NCI-H446 treated with DMSO at 0.1 percent for 48 hours (cell line): ENCODE measurements around the gene ACTN4.

Source experiments
- DNase-seq: peaks from one replicate; lab custom pipeline; 2025; lab: John Stamatoyannopoulos, UW

Gene ACTN4

DNA sequence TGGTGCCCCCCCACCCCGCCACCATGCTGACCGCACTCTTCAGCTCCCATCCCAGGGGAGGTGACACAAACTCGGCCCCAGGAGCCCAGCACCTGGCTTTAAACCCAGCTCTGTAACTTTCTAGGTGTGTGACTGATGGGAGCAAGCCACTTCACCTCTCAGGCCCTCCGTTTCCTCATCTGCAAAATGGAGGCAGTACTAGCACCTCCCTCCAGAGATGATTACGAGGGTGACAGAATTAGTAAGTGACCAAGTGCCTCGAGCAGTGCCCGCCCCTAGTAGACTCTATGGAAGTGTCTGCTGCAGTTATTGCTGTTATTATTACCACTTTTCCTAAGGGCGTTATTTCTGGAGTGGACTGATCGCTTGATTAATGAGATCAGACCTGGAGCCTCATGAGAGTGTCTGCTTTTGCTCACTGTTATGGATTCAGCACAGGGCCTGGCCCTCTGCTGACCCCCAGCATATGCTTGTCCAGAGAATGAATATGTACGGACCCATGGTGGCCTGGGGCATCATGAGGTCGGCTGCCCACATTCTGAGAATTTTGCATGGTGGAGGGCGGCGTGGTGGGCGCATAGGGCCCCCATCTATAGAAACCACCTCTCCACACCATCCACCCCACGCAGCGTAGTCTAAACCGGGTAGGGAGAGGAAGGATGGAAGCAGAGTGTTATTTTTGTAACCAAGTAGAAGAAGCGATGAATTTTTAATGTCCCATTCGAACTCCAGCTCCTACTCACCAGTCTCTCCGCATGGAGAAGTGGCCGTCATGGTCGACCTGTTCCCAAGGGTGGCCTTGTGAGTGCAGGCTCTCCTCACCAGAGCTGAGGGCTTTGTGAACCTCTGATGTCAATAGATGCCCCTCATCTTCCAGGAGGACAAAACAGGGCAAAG is 48.6 kb downstream of the ACTN4 start:
- no peak for DNase-seq

DNA sequence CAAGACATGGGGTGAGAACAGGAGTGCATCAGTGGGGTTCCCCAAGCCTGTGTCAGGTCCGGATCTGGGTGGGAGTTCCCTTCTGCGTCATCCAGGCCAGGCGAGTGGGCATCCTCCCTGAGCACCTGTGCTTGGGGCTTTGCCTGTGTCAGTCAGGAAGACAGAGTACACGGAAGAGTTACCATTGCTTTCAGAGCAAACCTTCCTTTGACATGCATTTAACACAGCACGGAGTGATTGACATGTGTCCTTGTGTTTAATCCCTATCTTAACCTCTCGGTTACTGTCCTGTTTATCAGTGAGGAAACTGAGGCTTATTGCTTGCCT is 49.2 kb downstream of the ACTN4 start:
- DNase-seq = no peak

DNA sequence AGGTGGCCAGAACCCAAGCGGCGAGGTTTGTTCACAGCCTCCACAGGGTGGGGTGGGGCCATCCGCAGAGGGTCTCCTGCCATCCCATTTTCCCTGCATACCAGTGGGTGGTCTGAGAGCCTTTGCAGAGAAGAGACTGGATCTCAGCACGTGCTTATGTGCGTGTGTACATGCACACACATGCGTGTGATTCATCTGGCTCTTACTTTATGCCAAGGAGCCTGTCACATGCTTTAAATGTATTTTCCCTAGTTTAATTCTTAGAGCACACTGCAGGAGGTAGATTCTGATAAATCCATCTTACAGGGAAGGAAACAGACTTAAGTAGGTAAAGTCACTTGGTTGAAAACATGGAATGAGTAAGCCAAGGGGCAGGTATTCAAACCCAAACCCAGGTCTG is 49.7 kb downstream of the ACTN4 start:
- no peak for DNase-seq

DNA sequence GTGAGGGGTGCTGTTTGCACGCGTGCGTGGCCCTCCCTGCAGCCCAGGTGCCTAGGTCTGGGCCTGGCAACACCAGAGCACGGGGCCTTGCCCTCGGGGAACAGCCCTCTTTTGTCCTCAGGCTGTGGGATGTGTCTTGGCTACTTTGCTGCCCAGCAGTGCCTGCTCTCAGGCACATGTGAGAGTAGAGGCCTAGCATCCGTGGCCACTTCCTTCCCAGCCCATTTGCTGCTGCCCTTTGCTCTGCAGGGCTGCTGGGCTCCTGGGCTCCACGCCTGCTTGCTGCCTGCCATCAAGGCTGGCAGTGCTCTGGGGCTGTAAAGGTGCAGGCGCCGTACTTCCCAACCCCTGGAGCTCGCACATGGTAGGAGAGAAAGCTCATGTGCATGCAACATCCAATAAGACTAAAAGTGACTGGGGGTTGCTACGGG is 50.2 kb downstream of the ACTN4 start:
- DNase-seq = no peak

DNA sequence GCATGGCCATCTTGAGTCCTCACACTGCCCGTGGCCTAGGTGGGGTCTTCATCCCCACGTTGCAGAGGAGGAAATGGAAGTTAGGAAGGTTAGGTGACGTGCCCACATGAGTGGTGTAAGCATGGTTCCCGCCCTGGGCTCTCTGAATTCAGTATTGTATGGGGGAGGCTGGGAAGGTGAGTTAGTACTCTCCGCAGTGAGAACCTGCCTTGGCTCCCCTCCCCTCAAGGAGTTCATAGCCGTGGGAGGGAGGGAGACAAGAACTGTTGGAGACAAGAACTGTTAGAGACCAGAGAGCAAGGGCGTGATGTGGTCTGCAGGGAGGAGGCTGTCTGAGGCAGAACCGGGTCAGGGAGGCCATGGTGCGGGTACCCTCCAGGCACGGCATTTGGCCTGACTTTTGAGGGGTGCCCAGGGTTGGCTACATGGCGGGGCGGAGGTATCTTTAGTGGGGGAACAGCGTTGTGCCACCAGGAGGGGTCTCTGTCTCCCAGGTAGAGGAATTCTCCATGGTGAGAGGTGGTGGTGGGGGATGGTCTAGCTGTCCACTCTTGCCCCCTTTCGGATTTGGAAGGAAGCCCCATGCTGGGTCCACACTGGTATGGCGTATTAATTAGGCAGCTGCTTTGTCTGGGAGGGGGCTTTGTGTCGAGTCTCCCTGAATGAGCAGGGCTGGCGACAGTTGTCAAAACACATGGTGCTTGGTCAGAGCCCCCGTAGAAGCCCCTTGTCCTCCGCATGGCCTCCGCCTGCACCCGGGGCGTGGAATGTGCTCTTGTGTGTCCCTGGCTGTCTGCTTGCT is 51.0 kb downstream of the ACTN4 start:
- DNase-seq = no peak

DNA sequence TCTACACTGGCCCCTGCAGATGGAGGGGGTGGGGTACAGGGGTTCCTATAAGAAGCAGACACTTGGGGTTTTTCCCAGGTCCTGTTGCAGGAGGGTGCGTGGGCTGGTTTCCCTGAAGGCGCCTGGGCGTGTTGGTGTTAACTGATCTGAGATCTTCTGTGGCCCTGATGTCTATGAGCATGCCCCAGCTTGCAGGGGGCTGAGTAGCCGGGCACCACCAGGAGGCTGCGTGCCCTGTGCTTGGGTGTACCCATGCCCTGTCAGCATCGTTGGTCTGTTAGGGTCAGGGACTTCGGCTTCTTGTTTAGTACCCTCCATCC is 51.5 kb downstream of the ACTN4 start:
- no peak for DNase-seq

DNA sequence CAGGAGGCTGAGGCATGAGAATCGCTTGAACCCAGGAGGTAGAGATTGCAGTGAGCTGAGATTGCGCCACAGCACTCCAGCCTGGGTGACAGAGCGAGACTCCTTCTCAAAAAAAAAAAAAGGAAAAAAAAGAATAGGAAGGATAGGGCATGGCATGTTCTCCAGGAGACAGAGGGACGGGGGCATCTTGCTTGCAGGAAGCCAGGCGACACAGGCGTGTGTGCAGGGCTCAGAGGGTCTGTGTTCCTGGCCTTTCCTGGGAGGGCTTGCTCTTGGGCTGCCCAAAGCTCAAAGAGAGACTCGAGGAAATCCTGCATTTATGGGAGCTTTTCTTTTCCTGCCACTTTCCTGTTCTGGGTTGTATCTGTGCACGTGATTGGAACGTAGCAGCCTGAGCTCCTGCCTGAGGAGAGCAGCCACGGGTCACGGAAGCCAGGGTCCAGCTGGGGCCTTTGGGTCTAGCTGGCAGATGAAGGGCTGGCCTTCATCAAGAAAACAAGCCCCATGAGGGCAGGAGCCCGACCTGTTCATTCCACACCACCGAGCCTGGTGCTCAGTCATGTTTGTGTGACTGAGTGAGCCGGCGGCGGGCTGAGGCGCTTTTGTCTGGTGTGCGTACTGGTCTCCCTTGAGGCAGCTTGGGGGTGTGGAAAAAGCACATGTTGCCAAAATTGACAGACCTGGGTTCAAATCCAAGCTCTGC is 52.3 kb downstream of the ACTN4 start:
- DNase-seq = no peak

DNA sequence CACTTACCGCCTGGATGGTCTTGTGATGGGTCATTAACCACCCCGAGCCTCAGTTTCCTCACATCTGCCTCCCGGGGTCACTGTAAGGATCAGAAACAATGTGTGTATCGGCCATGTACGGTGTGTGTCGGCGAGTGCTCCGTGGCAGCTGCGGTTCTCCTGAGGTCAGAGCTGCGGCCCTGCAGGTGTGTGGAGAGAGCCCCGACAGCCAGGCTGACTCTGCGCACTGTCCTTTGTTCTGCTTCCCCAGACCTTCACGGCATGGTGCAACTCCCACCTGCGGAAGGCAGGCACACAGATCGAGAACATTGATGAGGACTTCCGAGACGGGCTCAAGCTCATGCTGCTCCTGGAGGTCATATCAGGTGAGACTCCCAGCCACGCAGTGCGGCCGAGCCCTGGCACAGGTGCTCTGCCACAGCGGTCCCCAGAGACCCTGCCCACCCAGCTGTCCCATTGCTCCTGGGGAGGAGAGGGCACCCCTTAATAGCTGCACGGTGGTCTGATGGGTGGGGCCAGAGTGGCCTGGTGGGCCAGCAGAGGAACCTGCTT is 53.0 kb downstream of the ACTN4 start:
- DNase-seq = no peak

DNA sequence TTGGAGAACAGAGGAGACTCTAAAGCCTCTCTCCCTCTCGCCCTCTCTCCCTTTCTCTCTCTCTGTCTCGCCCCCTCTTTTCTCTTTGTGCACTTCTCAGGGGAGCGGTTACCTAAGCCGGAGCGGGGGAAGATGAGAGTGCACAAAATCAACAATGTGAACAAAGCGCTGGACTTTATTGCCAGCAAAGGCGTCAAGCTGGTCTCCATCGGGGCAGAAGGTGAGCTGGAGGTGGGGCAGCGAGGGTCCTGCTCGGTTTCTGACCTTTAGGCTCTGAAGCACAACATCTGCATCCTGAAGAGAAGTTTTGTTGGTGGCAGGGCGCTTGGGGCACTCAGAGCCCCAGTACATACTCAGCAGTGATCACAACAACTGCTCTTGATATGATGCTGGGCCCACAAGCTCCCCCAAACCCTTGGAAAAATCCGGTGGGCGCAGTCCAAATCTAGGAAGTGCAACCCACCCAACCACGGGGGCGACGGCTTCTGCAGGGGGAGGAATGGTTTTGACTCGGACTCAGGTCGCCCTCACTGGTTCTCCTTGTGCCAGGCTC is 53.5 kb downstream of the ACTN4 start:
- no peak for DNase-seq

DNA sequence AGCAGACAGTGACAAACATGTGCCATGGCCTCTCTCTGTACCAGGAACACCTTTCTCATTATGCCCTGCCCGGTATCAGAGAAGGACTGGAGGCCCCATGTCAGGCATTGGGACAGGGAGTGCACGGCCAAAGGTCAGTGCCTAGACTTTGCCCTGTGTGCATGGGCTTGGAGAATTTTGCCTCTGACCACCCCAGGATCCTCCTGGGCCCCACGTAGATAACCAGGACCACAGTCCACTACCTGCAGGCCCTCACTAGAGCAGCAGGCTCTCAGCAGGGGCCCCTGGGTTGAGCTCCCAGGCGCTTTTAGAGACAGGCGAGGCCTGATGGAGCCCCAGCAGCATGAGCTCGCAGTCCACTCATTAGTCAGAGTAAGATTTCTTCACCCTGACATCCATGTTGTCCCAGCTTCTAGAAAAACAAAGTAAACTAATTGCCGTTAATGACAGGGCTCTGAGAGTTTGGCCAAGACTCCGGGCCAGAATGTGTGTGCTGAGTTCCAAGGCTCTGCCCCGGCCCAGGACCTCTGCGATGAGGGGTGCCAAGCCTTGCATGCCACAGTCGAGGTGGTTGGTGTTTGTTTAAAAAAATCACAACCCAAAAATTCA is 54.1 kb downstream of the ACTN4 start:
- no peak for DNase-seq

DNA sequence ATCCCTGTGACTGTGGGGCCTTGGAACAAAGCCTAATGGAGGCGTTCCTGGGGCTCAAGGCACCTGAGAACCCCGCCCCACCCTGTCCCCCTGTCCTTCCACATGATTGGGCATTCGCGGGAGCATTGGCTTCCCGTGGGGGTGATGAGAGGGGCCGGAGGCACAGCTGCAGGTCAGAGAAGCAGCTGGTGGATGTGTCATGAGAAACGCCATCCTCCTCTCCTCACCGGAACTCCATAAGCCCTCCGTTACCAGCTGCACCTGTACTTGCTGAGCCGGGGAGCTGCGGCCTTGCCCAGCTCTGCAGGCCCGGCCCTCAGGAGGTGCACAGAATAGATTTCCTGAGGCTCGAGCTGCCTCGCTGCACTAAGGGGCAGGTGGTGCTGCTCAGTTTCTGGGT is 54.8 kb downstream of the ACTN4 start:
- DNase-seq = no peak

DNA sequence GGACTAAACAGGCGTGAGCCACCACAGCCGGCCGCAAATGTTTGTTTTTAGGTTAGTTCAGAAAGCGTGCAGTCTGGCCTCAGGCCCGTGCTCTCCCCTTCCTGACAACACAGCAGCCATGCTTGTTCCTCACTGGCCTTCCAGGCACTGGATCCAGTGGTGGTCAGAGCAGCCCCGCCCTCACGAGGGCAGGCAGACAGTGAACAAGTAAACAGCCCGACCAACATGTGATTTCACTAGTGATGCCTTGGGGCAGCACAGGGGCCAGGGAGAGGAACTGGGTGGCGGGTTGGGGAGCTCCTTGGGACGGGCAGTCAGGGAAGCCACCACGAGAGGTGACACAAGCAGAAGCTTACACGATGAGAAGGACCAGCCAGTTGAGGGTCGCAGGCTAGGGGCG is 56.1 kb downstream of the ACTN4 start:
- no peak for DNase-seq

DNA sequence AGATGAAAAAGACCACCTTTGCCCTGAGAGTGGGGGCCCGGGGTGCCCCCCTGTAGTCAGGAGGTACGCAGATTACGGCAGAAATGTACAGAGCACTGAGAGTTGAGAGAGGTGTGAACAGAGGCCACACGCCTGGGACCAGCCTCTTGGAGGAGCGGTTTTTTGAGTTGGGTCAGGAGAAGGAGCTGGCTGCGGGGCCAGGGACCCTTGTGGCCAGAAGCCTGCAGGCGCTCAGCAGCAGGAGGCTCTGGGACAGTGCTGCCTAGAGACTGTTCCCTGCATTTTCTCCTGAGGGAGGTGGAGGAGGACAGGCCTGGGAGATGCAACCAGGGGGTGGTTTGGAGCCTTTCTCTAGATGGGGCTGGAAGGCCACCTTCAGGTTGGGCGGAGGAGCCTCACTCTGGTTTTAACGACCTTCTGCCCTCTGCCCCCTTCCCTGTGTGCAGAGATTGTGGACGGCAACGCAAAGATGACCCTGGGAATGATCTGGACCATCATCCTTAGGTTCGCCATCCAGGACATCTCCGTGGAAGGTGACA is 57.1 kb downstream of the ACTN4 start:
- no peak for DNase-seq

DNA sequence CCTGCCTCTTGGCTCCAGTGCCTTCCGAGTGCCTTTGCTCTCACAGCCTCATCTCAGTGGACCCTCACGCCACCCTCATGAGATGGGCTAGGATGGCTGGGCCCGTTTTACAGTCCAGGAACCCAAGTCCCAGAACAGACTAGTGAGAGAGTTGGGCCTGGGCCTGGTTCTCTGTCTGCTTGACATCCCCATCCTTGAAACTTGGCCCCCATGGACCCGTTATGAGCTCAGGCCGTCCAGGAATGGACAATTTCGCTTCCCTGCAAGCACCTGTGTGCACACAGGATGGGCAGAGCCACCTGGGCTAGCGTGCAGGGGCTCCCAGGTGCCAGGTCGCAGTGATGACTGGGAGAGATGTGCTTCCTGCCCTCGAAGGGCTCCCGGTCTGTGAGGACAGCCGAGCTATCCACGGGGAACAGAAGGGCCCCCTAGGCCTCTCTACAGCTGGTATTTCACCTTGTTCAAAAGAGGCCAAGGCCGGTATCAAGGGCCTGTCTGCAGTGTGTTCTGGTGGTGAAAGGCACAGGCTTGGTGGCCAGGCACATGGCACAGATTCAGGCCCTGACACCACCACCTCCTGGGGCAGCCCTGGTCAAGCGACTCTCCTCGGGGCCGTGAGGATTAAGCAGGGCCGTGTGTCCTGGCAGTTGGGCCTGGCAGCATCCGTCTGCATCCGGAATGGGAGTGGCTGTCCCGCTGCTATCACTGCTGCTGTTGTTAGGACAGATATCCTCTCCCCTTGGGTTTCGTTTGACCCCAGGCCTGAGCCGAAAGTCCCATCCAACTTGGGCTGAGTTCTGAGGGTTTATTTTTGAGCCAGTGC is 58.0 kb downstream of the ACTN4 start:
- DNase-seq = no peak

DNA sequence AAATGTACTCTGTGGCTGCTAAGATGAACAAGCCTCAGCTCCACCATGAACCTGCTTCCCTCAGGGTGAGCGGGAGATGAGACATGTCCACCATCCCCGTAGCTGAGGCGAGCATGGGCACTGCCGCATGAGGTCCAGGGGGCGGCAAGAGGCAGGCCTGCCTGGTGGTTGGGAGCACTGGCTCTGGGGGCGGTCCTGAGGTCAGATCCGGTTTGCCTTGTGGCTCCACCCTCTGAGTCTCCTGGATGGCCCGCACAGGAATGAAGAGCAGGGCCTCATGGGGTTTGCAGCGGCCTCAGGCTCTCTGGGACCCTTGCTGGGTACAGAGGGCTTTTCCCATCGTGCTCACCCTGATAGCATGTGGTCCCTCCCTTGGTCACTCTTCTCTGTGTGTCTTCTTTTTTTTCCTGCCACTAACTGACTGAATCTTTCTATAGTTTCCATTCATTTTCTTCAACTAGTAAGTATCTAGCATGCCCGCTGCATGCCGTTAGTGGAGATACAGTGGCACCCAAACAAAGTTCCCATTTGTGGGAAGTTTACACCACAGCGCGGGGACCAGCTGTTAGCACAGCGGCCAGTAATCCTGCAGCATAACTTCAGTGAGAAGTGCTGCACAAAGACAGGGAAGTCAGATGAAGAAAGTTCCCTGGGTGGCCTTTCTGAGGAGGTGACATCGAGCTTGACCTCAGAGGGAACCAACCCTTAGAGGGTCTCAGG is 59.5 kb downstream of the ACTN4 start:
- no peak for DNase-seq

DNA sequence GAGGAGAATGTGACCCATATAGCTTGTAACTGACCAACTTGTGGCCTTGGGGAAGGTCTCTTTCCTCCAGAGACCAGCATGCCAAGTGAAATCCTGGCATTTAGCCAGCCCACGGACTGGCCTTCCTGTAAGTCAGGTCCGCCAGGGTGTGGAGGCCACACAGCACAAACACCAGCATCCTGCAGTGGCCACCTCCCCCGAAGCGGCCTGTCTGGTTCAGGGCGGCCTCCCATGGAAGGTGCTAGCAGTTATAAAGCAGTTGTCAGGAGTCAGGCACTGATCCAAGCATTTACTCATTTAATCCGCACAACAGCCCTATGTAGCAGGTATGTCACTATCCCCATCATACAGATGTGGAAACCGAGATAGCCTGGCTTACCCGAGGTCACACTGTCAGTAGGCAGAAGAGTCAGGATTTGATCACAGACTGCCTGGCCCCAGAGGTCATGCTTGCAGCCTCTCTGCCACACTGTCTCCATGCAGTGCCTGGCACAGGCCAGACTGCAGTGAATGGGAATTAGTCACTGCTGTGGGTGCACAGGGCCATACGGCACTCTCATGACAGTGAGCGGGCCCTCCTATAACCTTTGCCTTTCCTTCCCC is 60.2 kb downstream of the ACTN4 start:
- DNase-seq = no peak

DNA sequence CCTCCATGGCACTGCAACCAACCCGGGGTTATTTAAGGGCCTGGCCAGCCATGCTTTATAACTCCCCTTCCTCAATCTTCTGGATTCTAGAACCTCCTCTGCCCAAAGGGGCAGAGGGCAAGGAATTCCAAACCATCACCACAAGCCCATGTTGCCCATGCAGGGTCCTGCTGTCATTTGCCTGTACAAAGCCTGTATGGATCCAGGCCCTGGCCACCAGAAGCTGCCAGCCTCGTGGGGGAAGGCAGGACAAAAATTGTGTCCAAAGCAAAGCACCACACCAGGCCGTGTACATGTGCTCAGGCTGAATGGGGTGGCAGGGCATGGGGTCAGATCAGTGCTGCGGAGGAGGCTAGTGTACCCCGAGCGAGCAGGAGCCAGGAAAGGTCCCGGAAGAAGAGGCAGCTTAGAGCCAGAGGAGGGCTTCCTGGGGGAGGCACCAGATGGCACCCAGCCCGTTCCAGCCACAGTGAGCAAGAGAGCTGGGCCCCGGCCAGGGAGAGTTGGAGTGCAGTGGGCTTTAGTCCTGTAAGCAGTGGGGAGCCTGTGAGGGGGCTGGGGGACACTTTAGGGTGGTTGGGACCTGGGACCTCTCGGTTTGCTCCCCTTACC is 61.1 kb downstream of the ACTN4 start:
- no peak for DNase-seq

DNA sequence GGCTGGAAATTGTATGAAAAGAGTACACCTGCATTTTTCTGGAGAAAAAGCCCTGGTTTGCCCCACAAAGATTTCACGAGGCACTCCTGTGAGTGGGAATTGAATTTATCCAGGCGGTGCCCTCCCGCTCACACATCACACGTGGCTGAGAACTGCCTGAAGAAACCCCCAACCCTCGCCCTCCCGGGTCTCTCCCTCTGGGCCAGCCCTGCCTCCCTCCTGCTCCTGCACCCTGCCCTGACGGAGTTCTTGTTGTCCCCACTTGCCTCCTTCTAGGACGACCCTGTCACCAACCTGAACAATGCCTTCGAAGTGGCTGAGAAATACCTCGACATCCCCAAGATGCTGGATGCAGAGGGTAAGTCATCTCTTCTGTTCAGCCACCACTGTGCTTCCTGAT is 61.7 kb downstream of the ACTN4 start:
- DNase-seq = no peak
